ENCODE measurements around the gene F5. TPM values are rescaled to one million over a fixed set of nuclear protein-coding genes. Genes with fewer than 3 reads are reported as not detected.

Gene F5
- total and polyA plus RNA-seq, 9 of the 15 experiments (the other 6 are each of a cell fraction or from before 2014, with no cell fraction given), result 0.03 to 0.13 TPM; not detected in 7

- TF ChIP-seq TGIF2 (CRISPR knock-in tag; IDR thresholded peaks at IDR 0.05), result 0 out of 2 replicates have a peak, but pooled peaks have one; percentile 71
- no peak for TF ChIP-seq FOSL1 (tag; conservative IDR thresholded peaks at IDR 0.05)
- TF ChIP-seq RFX1 (IDR thresholded peaks at IDR 0.05), result no peak
- TF ChIP-seq SAP30 (IDR thresholded peaks at IDR 0.05; ENCODE audit: borderline replicate concordance, insufficient read depth, low read depth, low read length, poor library complexity, severe bottlenecking), result peak; percentile 63
- peak; percentile 54 for TF ChIP-seq CTBP1 (IDR thresholded peaks at IDR 0.05; ENCODE audit: borderline replicate concordance)
- TF ChIP-seq MAZ (CRISPR knock-in tag; conservative IDR thresholded peaks at IDR 0.05 in 1 of 2, IDR thresholded peaks at IDR 0.05 in 1 of 2), result peak; percentile 67 to 79
- TF ChIP-seq ZNF165 (CRISPR knock-in tag; IDR thresholded peaks at IDR 0.05; ENCODE audit: borderline replicate concordance), result no peak
- no peak for TF ChIP-seq ZNF584 (CRISPR knock-in tag; IDR thresholded peaks at IDR 0.05; ENCODE audit: low read depth)
- TF ChIP-seq PML (IDR thresholded peaks at IDR 0.05; ENCODE audit: low read length), result peak; percentile 82
- TF ChIP-seq E2F1 (CRISPR knock-in tag; IDR thresholded peaks at IDR 0.05), result peak; percentile 71; the same call in 1 of the 2 replicates
- peak; percentile 65; the same call in 1 of the 2 replicates for TF ChIP-seq GTF2A2 (tag; IDR thresholded peaks at IDR 0.05)
- TF ChIP-seq ARHGAP35 (IDR thresholded peaks at IDR 0.05; ENCODE audit: partially characterized antibody), result no peak
- TF ChIP-seq ZNF274 (IDR thresholded peaks at IDR 0.05; ENCODE audit: borderline replicate concordance, low read depth, low read length), result no peak
- TF ChIP-seq NFXL1 (CRISPR knock-in tag; IDR thresholded peaks at IDR 0.05), result no peak
- TF ChIP-seq HDAC6 (IDR thresholded peaks at IDR 0.05; ENCODE audit: low read depth, low read length), result no peak
- TF ChIP-seq EP400 (IDR thresholded peaks at IDR 0.05), result peak; percentile 92
- 0 out of 2 replicates have a peak, but pooled peaks have one; percentile 65 for TF ChIP-seq NR4A1 (CRISPR knock-in tag; IDR thresholded peaks at IDR 0.05)
- TF ChIP-seq NR4A1 (tag; IDR thresholded peaks at IDR 0.05), result no peak
- TF ChIP-seq IFI16 (CRISPR knock-in tag; IDR thresholded peaks at IDR 0.05), result no peak
- TF ChIP-seq CREB3 (tag; conservative IDR thresholded peaks at IDR 0.05; ENCODE audit: low read depth), result no peak
- peak in 1 of 2 experiments; percentile 13; a peak in 1 of 4 replicates for TF ChIP-seq RCOR1 (IDR thresholded peaks at IDR 0.05; ENCODE audit: borderline replicate concordance in 1 of 2, low read depth in 2 of 2, low read length in 2 of 2)
- TF ChIP-seq ATF7 (IDR thresholded peaks at IDR 0.05), result peak; percentile 96
- no peak for TF ChIP-seq BMI1 (IDR thresholded peaks at IDR 0.05; ENCODE audit: low read length)
- no peak for TF ChIP-seq FOXA1 (IDR thresholded peaks at IDR 0.05; ENCODE audit: borderline replicate concordance)
- TF ChIP-seq KAT7 (CRISPR knock-in tag; IDR thresholded peaks at IDR 0.05; ENCODE audit: borderline replicate concordance), result peak; percentile 81; the same call in 1 of the 2 replicates
- TF ChIP-seq CREM (IDR thresholded peaks at IDR 0.05; ENCODE audit: low read depth), result peak; percentile 94
These were observed 100.6 kb downstream of the F5 start, which contains the start of gene SLC19A2 (continued) for GRCh38 chr1:169485431-169486280.
